Thoracic aorta (tissue), 2 donors: ENCODE data around the gene RNF227. TPM values are rescaled to one million over a fixed set of nuclear protein-coding genes. Genes with fewer than 3 reads are reported as not detected.
A peak's percentile ranks its signal among the peaks of the same experiment; 100 is the strongest.

ENCODE experiments used
- ATAC-seq: fragments of 150-250 bp; one replicate; pipeline ENCODE4 v1.8.0; 2017; ENCODE audit warnings: low read depth; ENCODE audit not compliant: insufficient number of reproducible peaks, low FRiP score
- DNase-seq: peaks from one replicate; pipeline ENCODE4 v3.0.0-alpha.2; 2020; ENCODE audit warnings: low spot score
- H3K27ac ChIP-seq, 2 donors: fragments of 200-600 bp; sonication (generic); 1 replicate in 1 of 2; 2 replicates in 1 of 2; pipeline ENCODE4 v1.5.1; 2016; ENCODE audit warnings: mild to moderate bottlenecking in 2 of 2, moderate library complexity in 2 of 2
- H3K27me3 ChIP-seq: fragments of 200-600 bp; sonication (generic); replicated peaks from 2 replicates; pipeline ENCODE4 v1.6.0; 2016; ENCODE audit warnings: mild to moderate bottlenecking; ENCODE audit not compliant: insufficient read depth
- H3K36me3 ChIP-seq: fragments of 200-600 bp; sonication (generic); one replicate; pipeline ENCODE4 v1.5.1; 2016
- H3K4me1 ChIP-seq, 2 donors: fragments of 200-600 bp; sonication (generic); 1 replicate in 1 of 2; 2 replicates in 1 of 2; pipeline versions ENCODE4 v1.5.1 to v1.6.0; 2016; ENCODE audit warnings: low read depth in 2 of 2, mild to moderate bottlenecking in 1 of 2; ENCODE audit not compliant: control insufficient read depth in 1 of 2
- H3K4me3 ChIP-seq: fragments of 200-600 bp; sonication (generic); 2 replicates; pipeline ENCODE4 v1.5.1; 2016; ENCODE audit warnings: mild to moderate bottlenecking
- H3K9me3 ChIP-seq: fragments of 200-600 bp; sonication (generic); 2 replicates; pipeline ENCODE4 v1.5.1; 2016
- CTCF ChIP-seq: fragments of 200-600 bp; sonication (generic); IDR thresholded peaks from one replicate; pipeline ENCODE4 v1.5.1; 2019; ENCODE audit warnings: antibody characterized with exemption
- total RNA-seq, 2 donors: library from RNA; depleted of rRNA; stranded (reverse); fragments of >200 nt; gene quantifications; one replicate each; pipeline versions ENCODE4 v1.1.0 to v1.2.3, GENCODE V29; 2016

RNF227 gene
- total RNA-seq, 2 donors from 2014 or later, result 3.3 to 5.4 TPM

- Histone ChIP-seq H3K27ac (peak overlapping the region; percentile 1 to 39), H3K9me3 (no peaks in the 10 kb centered on the region), H3K36me3 (no peaks in the 10 kb centered on the region), H3K27me3 (no peaks in the 10 kb centered on the region), H3K4me1 (peaks cover 0 to 16% of the 10 kb centered on the region in 2 donors), H3K4me3 (peak overlapping the region; percentile 68)
- DNase-seq (no peak), ATAC-seq (no peak)
- TF ChIP-seq CTCF, result no peak
Observed at GRCh38 chr17:7922269-7922844, 6.3 kb upstream of the RNF227 start.

GRCh38 chr17:7916808-7917207, 719 bp upstream of the RNF227 start:
- peaks cover 6 to 19% of the 10 kb centered on the region in 2 donors for H3K4me1 ChIP-seq
- H3K9me3 ChIP-seq, result no peaks in the 10 kb centered on the region
- H3K27ac ChIP-seq, result peak overlapping the region; percentile 90 to 94
- H3K36me3 ChIP-seq, result no peaks in the 10 kb centered on the region
- no peak for TF ChIP-seq CTCF
- H3K27me3 ChIP-seq, result no peaks in the 10 kb centered on the region
- DNase-seq (no peak), ATAC-seq (no peak)
- peak overlapping the region; percentile 77 for H3K4me3 ChIP-seq

GRCh38 chr17:7916385-7916682, 245 bp upstream of the RNF227 start:
- Histone ChIP-seq H3K4me3 (peak overlapping the region; percentile 77), H3K27ac (peak overlapping the region; percentile 90 to 94), H3K36me3 (peaks cover 3% of the 10 kb centered on the region), H3K27me3 (no peaks in the 10 kb centered on the region), H3K9me3 (no peaks in the 10 kb centered on the region), H3K4me1 (peaks cover 6 to 19% of the 10 kb centered on the region in 2 donors)
- ATAC-seq (peak; percentile 1), DNase-seq (no peak)
- no peak for TF ChIP-seq CTCF

GRCh38 chr17:7915179-7915610, 894 bp downstream of the RNF227 start:
- DNase-seq (no peak), ATAC-seq (peak; percentile 40)
- Histone ChIP-seq H3K4me3 (peak overlapping the region; percentile 77), H3K27me3 (no peaks in the 10 kb centered on the region), H3K27ac (peak overlapping the region; percentile 90 to 94), H3K9me3 (no peaks in the 10 kb centered on the region), H3K4me1 (peaks cover 6 to 19% of the 10 kb centered on the region in 2 donors), H3K36me3 (peaks cover 15% of the 10 kb centered on the region)
- no peak for TF ChIP-seq CTCF

GRCh38 chr17:7912927-7913524, 3.1 kb downstream of the RNF227 start:
- Histone ChIP-seq H3K27ac (no peak overlapping the region), H3K9me3 (no peaks in the 10 kb centered on the region), H3K27me3 (no peaks in the 10 kb centered on the region), H3K4me3 (no peak overlapping the region), H3K4me1 (peaks cover 6 to 19% of the 10 kb centered on the region in 2 donors), H3K36me3 (peaks cover 28% of the 10 kb centered on the region)
- no peak for ATAC-seq
- TF ChIP-seq CTCF, result peak; percentile 58
- no peak for DNase-seq
